H1 (cell line): Measurements from ENCODE around the gene ABCC4. TPM values are rescaled to one million over a fixed set of nuclear protein-coding genes. Genes with fewer than 3 reads are reported as not detected.

Source experiments
- CTCF ChIA-PET: fragments of 300-600 bp; sonication (Branson Sonifier 250); formaldehyde crosslinking; loops from one replicate; lab custom pipeline; 2021; ENCODE audit not compliant: partially characterized antibody; lab: Charles Lee
- POLR2A ChIA-PET: fragments of 300-600 bp; sonication (Branson Sonifier 250); formaldehyde crosslinking; loops from one replicate; lab custom pipeline; 2021; ENCODE audit warnings: inconsistent platforms; ENCODE audit not compliant: partially characterized antibody; lab: Charles Lee
- DNase-seq, 2 experiments: peaks; one replicate each; pipeline versions ENCODE4 v3.0.0 to v3.0.0-alpha.2; 2010 to 2022; ENCODE audit warnings: low spot score in 2 of 2, low read depth in 1 of 2, mixed read lengths in 1 of 2
- FAIRE-seq: peaks from 2 replicates; lab custom pipeline; 2011; peaks lifted over from hg19 to GRCh38; lab: Jason Lieb, UNC
- H2AFZ ChIP-seq: 2 replicates; pipeline ENCODE4 v1.8.1; 2012; ENCODE audit warnings: low read length, inconsistent platforms
- H2AK5ac ChIP-seq: 2 replicates; pipeline ENCODE4 v1.6.1; 2013; ENCODE audit warnings: low read depth, low read length
- H2BK120ac ChIP-seq: replicated peaks from 2 replicates; pipeline ENCODE3; 2013; ENCODE audit warnings: low read depth, low read length, inconsistent platforms
- H2BK12ac ChIP-seq: 2 replicates; pipeline ENCODE4 v1.6.1; 2013; ENCODE audit warnings: low read depth, low read length
- H2BK15ac ChIP-seq: 2 replicates; pipeline ENCODE4 v1.6.1; 2013; ENCODE audit warnings: low read length
- H2BK20ac ChIP-seq: 2 replicates; pipeline ENCODE4 v1.6.1; 2013; ENCODE audit warnings: low read length
- H2BK5ac ChIP-seq: 2 replicates; pipeline ENCODE4 v1.6.1; 2013; ENCODE audit warnings: low read depth, low read length
- H3K14ac ChIP-seq: 2 replicates; pipeline ENCODE4 v1.6.1; 2013; ENCODE audit warnings: inconsistent platforms; ENCODE audit not compliant: insufficient read length
- H3K18ac ChIP-seq: 2 replicates; pipeline ENCODE4 v1.6.1; 2013; ENCODE audit warnings: low read length; ENCODE audit errors: extremely low read depth
- H3K23ac ChIP-seq: 2 replicates; pipeline ENCODE4 v1.6.1; 2013; ENCODE audit warnings: inconsistent platforms; ENCODE audit not compliant: insufficient read length
- H3K23me2 ChIP-seq: 2 replicates; pipeline ENCODE4 v1.6.1; 2013; ENCODE audit warnings: low read depth, low read length
- H3K27ac ChIP-seq: 2 replicates; pipeline ENCODE4 v1.6.1; 2011; ENCODE audit warnings: low read depth, low read length, inconsistent platforms
- H3K27me3 ChIP-seq, 4 experiments: replicated peaks in 1 of 4; 1 replicate in 1 of 4; 2 replicates in 3 of 4; pipeline versions ENCODE4 v1.6.1 to v1.8.1; 2011 to 2013; ENCODE audit warnings: low read length in 3 of 4, mild to moderate bottlenecking in 3 of 4, inconsistent platforms in 2 of 4, mixed read lengths in 2 of 4, moderate library complexity in 1 of 4; ENCODE audit not compliant: control insufficient read depth in 3 of 4, insufficient read depth in 3 of 4; ENCODE audit errors: extremely low read depth in 1 of 4
- H3K36me3 ChIP-seq, 4 experiments: 2 replicates each; pipeline versions ENCODE4 v1.6.1 to v1.8.1; 2011 to 2013; ENCODE audit warnings: mild to moderate bottlenecking in 4 of 4, low read length in 3 of 4, moderate library complexity in 2 of 4, control low read depth in 1 of 4, inconsistent platforms in 1 of 4; ENCODE audit not compliant: insufficient read depth in 4 of 4, control insufficient read depth in 2 of 4
- H3K4ac ChIP-seq: replicated peaks from 2 replicates; pipeline ENCODE3; 2013; ENCODE audit warnings: low read length, low read depth, mixed read lengths, inconsistent platforms; ENCODE audit not compliant: insufficient read length
- H3K4me1 ChIP-seq, 4 experiments: replicated peaks in 1 of 4; 1 replicate in 1 of 4; 2 replicates in 3 of 4; pipeline versions ENCODE4 v1.6.1 to v1.8.1; 2011 to 2013; ENCODE audit warnings: low read length in 3 of 4, inconsistent platforms in 2 of 4, mixed read lengths in 1 of 4; ENCODE audit not compliant: insufficient read depth in 4 of 4, control insufficient read depth in 3 of 4
- H3K4me2 ChIP-seq, 2 experiments: 2 replicates each; pipeline versions ENCODE4 v1.6.1 to v1.8.1; 2011 to 2013; ENCODE audit warnings: low read depth in 2 of 2, low read length in 2 of 2, control low read depth in 1 of 2, inconsistent platforms in 1 of 2, mild to moderate bottlenecking in 1 of 2; ENCODE audit not compliant: insufficient read depth in 1 of 2
- H3K4me3 ChIP-seq, 4 experiments: fragments of 200-600, 300-600 bp in 1 of 4; sonication (generic), shearing (Covaris generic), sonication (Bioruptor Twin) in 1 of 4; 2 replicates each; pipeline versions ENCODE4 v1.5.1 to v1.8.1; 2011 to 2016; ENCODE audit warnings: low read length in 4 of 4, low read depth in 3 of 4, control low read depth in 2 of 4, inconsistent platforms in 2 of 4, mild to moderate bottlenecking in 2 of 4, mixed read lengths in 1 of 4, moderate library complexity in 1 of 4; ENCODE audit not compliant: insufficient read depth in 2 of 4; ENCODE audit errors: extremely low read depth in 1 of 4
- H3K56ac ChIP-seq: replicated peaks from 2 replicates; pipeline ENCODE3; 2013; ENCODE audit warnings: low read depth, mild to moderate bottlenecking, mixed read lengths, low read length, inconsistent platforms; ENCODE audit not compliant: insufficient read length
- H3K79me1 ChIP-seq: 2 replicates; pipeline ENCODE4 v1.6.1; 2013; ENCODE audit warnings: low read depth, low read length, control low read depth
- H3K79me2 ChIP-seq, 2 experiments: 2 replicates each; pipeline versions ENCODE4 v1.6.1 to v1.8.1; 2012 to 2013; ENCODE audit warnings: low read length in 2 of 2, mild to moderate bottlenecking in 2 of 2, inconsistent platforms in 1 of 2; ENCODE audit not compliant: insufficient read depth in 2 of 2, control insufficient read depth in 1 of 2
- H3K9ac ChIP-seq, 4 experiments: replicated peaks in 1 of 4; 1 replicate in 1 of 4; 2 replicates in 3 of 4; pipeline versions ENCODE4 v1.6.1 to v1.8.1; 2011 to 2013; ENCODE audit warnings: low read depth in 3 of 4, low read length in 3 of 4, control low read depth in 2 of 4, mild to moderate bottlenecking in 2 of 4, moderate library complexity in 2 of 4, inconsistent platforms in 1 of 4; ENCODE audit errors: extremely low read depth in 1 of 4
- H3K9me3 ChIP-seq, 2 experiments: 2 replicates each; pipeline versions ENCODE4 v1.6.1 to v1.8.1; 2012 to 2013; ENCODE audit warnings: mild to moderate bottlenecking in 2 of 2, moderate library complexity in 2 of 2, control low read depth in 1 of 2, inconsistent platforms in 1 of 2, low read depth in 1 of 2, low read length in 1 of 2, mixed read lengths in 1 of 2; ENCODE audit not compliant: insufficient read depth in 2 of 2
- H4K20me1 ChIP-seq, 2 experiments: replicated peaks in 1 of 2; 2 replicates each; pipeline versions ENCODE3 to v1.8.1; 2011 to 2013; ENCODE audit warnings: inconsistent platforms in 2 of 2, low read length in 2 of 2, mild to moderate bottlenecking in 1 of 2; ENCODE audit not compliant: insufficient read depth in 2 of 2, control insufficient read depth in 1 of 2
- H4K5ac ChIP-seq: 2 replicates; pipeline ENCODE4 v1.6.1; 2013; ENCODE audit warnings: low read length, low read depth, mixed read lengths, inconsistent platforms; ENCODE audit not compliant: insufficient read length
- H4K8ac ChIP-seq: 2 replicates; pipeline ENCODE4 v1.8.0; 2013; ENCODE audit warnings: mild to moderate bottlenecking, moderate library complexity, low read length, inconsistent platforms; ENCODE audit not compliant: insufficient read depth; ENCODE audit errors: extremely low read depth
- H4K91ac ChIP-seq: replicated peaks from 2 replicates; pipeline ENCODE3; 2013; ENCODE audit warnings: low read length, mixed read lengths, inconsistent platforms; ENCODE audit not compliant: insufficient read length
- BRCA1 ChIP-seq: IDR thresholded peaks from 2 replicates; pipeline ENCODE4 v1.6.1; 2012; ENCODE audit warnings: low read depth, low read length, improper control_type of control experiment
- CHD1 ChIP-seq: IDR thresholded peaks from 2 replicates; pipeline ENCODE4 v1.6.1; 2012; ENCODE audit warnings: low read depth, low read length, improper control_type of control experiment
- CTBP2 ChIP-seq: IDR thresholded peaks from 2 replicates; pipeline ENCODE4 v1.7.0; 2011; ENCODE audit warnings: borderline replicate concordance, mild to moderate bottlenecking, moderate library complexity, mixed read lengths, low read length; ENCODE audit not compliant: insufficient read depth, insufficient read length
- KDM1A ChIP-seq: fragments of 200-600, 300-600 bp; sonication (generic); IDR thresholded peaks from 2 replicates; pipeline ENCODE4 v1.7.1; 2016; ENCODE audit warnings: mild to moderate bottlenecking, low read length, borderline replicate concordance
- TCF12 ChIP-seq: IDR thresholded peaks from 2 replicates; pipeline ENCODE4 v1.6.1; 2011; ENCODE audit warnings: low read depth, mild to moderate bottlenecking, low read length
- WGBS, 2 experiments: shearing (Covaris generic) in 1 of 2; methylation state at CpG; one replicate each; pipeline versions ENCODE4 v1.1.6 to v1.1.7; 2013 to 2015; ENCODE audit warnings: low lambda C conversion rate in 2 of 2, mixed read lengths in 2 of 2, inconsistent platforms in 1 of 2, low coverage in 1 of 2, missing lambda C conversion rate in 1 of 2; ENCODE audit not compliant: insufficient replicate concordance in 2 of 2, insufficient coverage in 1 of 2, insufficient read length in 1 of 2; ENCODE audit errors: extremely low coverage in 1 of 2, missing lambda C conversion rate in 1 of 2; 5-methylcytosine and 5-hydroxymethylcytosine counted together
- polyA plus RNA-seq, 7 experiments: library from polyadenylated mRNA; depleted of rRNA in 3 of 7; stranded (reverse) in 5 of 7; unstranded in 2 of 7; fragments of >200 nt in 5 of 7; fragments of 200-250 nt in 2 of 7; gene quantifications; 1 replicate in 5 of 7; 2 replicates in 1 of 7; 4 replicates in 1 of 7; pipeline versions ENCODE4 v1.2.1 to v1.2.3, GENCODE V29; 2011 to 2013; ENCODE audit warnings: missing spikeins in 2 of 7, mixed read lengths in 2 of 7
- total RNA-seq: library from RNA; stranded (reverse); fragmentation: NEBNext Ultra II Directional; extraction: Animal tissue kit (Norgen Biotek cat#: 25700); gene quantifications from 2 replicates; pipeline ENCODE4 v1.2.1, GENCODE V29; 2021
- TF ChIP-seq, protein P1 (sequence below): IDR thresholded peaks from 2 replicates; pipeline ENCODE4 v1.6.1; 2012; ENCODE audit warnings: inconsistent platforms

The ABCC4 gene
- total and polyA plus RNA-seq, 2 of the 8 experiments (the other 6 are each of a cell fraction or from before 2014, with no cell fraction given): 4.0 to 14.1 TPM

GRCh38 chr13:95176611-95177259 is 124.5 kb downstream of the ABCC4 start:
- no peak for DNase-seq
- no peaks in the 10 kb centered on the region for H3K36me3 ChIP-seq
- H2BK20ac ChIP-seq: no peak overlapping the region
- no peak overlapping the region for H2AFZ ChIP-seq
- H2BK15ac ChIP-seq: no peak overlapping the region
- no peak overlapping the region for H2BK12ac ChIP-seq
- H3K4me2 ChIP-seq: no peak overlapping the region
- no peak overlapping the region for H4K91ac ChIP-seq
- no peaks in the 10 kb centered on the region for H4K20me1 ChIP-seq
- CTCF ChIA-PET: no interaction called here
- H3K18ac ChIP-seq: no peak overlapping the region
- H3K9me3 ChIP-seq: no peaks in the 10 kb centered on the region
- no peak overlapping the region for H3K4ac ChIP-seq
- H2AK5ac ChIP-seq: no peak overlapping the region
- H3K23ac ChIP-seq: no peak overlapping the region
- POLR2A ChIA-PET: no interaction called here
- no peaks in the 10 kb centered on the region for H3K4me1 ChIP-seq
- H3K79me1 ChIP-seq: no peaks in the 10 kb centered on the region
- H3K4me3 ChIP-seq: no peak overlapping the region
- no peak overlapping the region for H2BK120ac ChIP-seq
- no peak overlapping the region for H3K14ac ChIP-seq
- FAIRE-seq: no peak
- H3K79me2 ChIP-seq: no peaks in the 10 kb centered on the region
- H4K5ac ChIP-seq: no peak overlapping the region
- no peak overlapping the region for H3K9ac ChIP-seq
- H4K8ac ChIP-seq: no peak overlapping the region
- 95% methylated on average over 5 of the region's 5 CpGs; no CpG with 5 or more reads in 1 of the 2 experiments for WGBS, 2 experiments
- no peaks in the 10 kb centered on the region for H3K23me2 ChIP-seq
- no peaks in the 10 kb centered on the region for H3K27me3 ChIP-seq
- no peak overlapping the region for H3K56ac ChIP-seq
- H2BK5ac ChIP-seq: no peak overlapping the region
- H3K27ac ChIP-seq: no peak overlapping the region
- TF ChIP-seq BRCA1: no peak
- no peak for TF ChIP-seq CHD1
- TF ChIP-seq, protein P1, sequence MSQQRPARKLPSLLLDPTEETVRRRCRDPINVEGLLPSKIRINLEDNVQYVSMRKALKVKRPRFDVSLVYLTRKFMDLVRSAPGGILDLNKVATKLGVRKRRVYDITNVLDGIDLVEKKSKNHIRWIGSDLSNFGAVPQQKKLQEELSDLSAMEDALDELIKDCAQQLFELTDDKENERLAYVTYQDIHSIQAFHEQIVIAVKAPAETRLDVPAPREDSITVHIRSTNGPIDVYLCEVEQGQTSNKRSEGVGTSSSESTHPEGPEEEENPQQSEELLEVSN: no peak
- no peak for TF ChIP-seq CTBP2
- TF ChIP-seq TCF12: no peak
- TF ChIP-seq KDM1A: no peak
